ENCODE data around the gene CD79B. TPM values are rescaled to one million over a fixed set of nuclear protein-coding genes. Genes with fewer than 3 reads are reported as not detected.
"Not testable (repeated sequence)": the region's sequence is repeated elsewhere in the genome, so short reads cannot be mapped to it uniquely, and the experiment has no call there.

The CD79B gene
- total RNA-seq, 1 experiment from 2014 or later: not detected

- H3K4me3 Mint-ChIP-seq (ENCODE audit: low read depth, unreplicated experiment): no peak overlapping the region
- H3K4me1 Mint-ChIP-seq (ENCODE audit: low read depth, unreplicated experiment): no peaks in the 10 kb centered on the region
- intact Hi-C loops (cut with micrococcal nuclease; ENCODE audit: unreplicated experiment): no loop called here
- H3K9me3 Mint-ChIP-seq (ENCODE audit: low read depth, unreplicated experiment): no peaks in the 10 kb centered on the region
- CTCF ChIA-PET: interaction anchor here (0.7 kb wide), 1 partner anchor 63 kb away, joined by 3 read pairs; no protein-coding TSS in a partner anchor
- no peak overlapping the region for H3K27ac Mint-ChIP-seq (ENCODE audit: unreplicated experiment)
- H3K36me3 Mint-ChIP-seq (ENCODE audit: insufficient read depth, unreplicated experiment): no peaks in the 10 kb centered on the region
- DNase-seq: no peak
- BruUV-seq (replicated peaks): no TSS peak
- TF ChIP-seq CTCF (IDR thresholded peaks at IDR 0.05; ENCODE audit: unreplicated experiment): no peak
- H3K27me3 Mint-ChIP-seq (ENCODE audit: unreplicated experiment): peaks cover 17% of the 10 kb centered on the region
Observed at GRCh38 chr17:63926164-63926563, 6.0 kb downstream of the CD79B start.

GRCh38 chr17:63925615-63926014 lies 6.5 kb downstream of the CD79B start:
- H3K27ac Mint-ChIP-seq (ENCODE audit: unreplicated experiment): no peak overlapping the region
- CTCF ChIA-PET: no interaction called here
- DNase-seq: no peak
- intact Hi-C loops (cut with micrococcal nuclease; ENCODE audit: unreplicated experiment): no loop called here
- no peak overlapping the region for H3K4me3 Mint-ChIP-seq (ENCODE audit: low read depth, unreplicated experiment)
- no peaks in the 10 kb centered on the region for H3K9me3 Mint-ChIP-seq (ENCODE audit: low read depth, unreplicated experiment)
- peaks cover 17% of the 10 kb centered on the region for H3K27me3 Mint-ChIP-seq (ENCODE audit: unreplicated experiment)
- H3K4me1 Mint-ChIP-seq (ENCODE audit: low read depth, unreplicated experiment): no peaks in the 10 kb centered on the region
- no peak for TF ChIP-seq CTCF (IDR thresholded peaks at IDR 0.05; ENCODE audit: unreplicated experiment)
- no peaks in the 10 kb centered on the region for H3K36me3 Mint-ChIP-seq (ENCODE audit: insufficient read depth, unreplicated experiment)
- no TSS peak for BruUV-seq (replicated peaks)

- H3K9me3 Mint-ChIP-seq (ENCODE audit: low read depth, unreplicated experiment); DNase-seq; BruUV-seq (replicated peaks); H3K4me1 Mint-ChIP-seq (ENCODE audit: low read depth, unreplicated experiment); H3K27ac Mint-ChIP-seq (ENCODE audit: unreplicated experiment); H3K36me3 Mint-ChIP-seq (ENCODE audit: insufficient read depth, unreplicated experiment); H3K4me3 Mint-ChIP-seq (ENCODE audit: low read depth, unreplicated experiment); intact Hi-C loops (cut with micrococcal nuclease; ENCODE audit: unreplicated experiment): not testable (repeated sequence)
- H3K27me3 Mint-ChIP-seq (ENCODE audit: unreplicated experiment): peaks cover 47% of the 10 kb centered on the region
- CTCF ChIA-PET: interaction anchor here (0.6 kb wide), 1 partner anchor 20 kb away, joined by 3 read pairs; no protein-coding TSS in a partner anchor
Observed at GRCh38 chr17:63922402-63922801, 9.7 kb downstream of the CD79B start.

- DNase-seq; H3K4me1 Mint-ChIP-seq (ENCODE audit: low read depth, unreplicated experiment); H3K36me3 Mint-ChIP-seq (ENCODE audit: insufficient read depth, unreplicated experiment); H3K4me3 Mint-ChIP-seq (ENCODE audit: low read depth, unreplicated experiment); H3K9me3 Mint-ChIP-seq (ENCODE audit: low read depth, unreplicated experiment); intact Hi-C loops (cut with micrococcal nuclease; ENCODE audit: unreplicated experiment); H3K27ac Mint-ChIP-seq (ENCODE audit: unreplicated experiment); BruUV-seq (replicated peaks): not testable (repeated sequence)
- peaks cover 64% of the 10 kb centered on the region for H3K27me3 Mint-ChIP-seq (ENCODE audit: unreplicated experiment)
- CTCF ChIA-PET: interaction anchor here (2.1 to 2.8 kb wide), 2 partner anchors 105 to 213 kb away, joined by 12 to 15 read pairs; no protein-coding TSS in a partner anchor
Observed at GRCh38 chr17:63920779-63921178, 11.4 kb downstream of the CD79B start.

- DNase-seq; H3K4me1 Mint-ChIP-seq (ENCODE audit: low read depth, unreplicated experiment); BruUV-seq (replicated peaks); H3K27ac Mint-ChIP-seq (ENCODE audit: unreplicated experiment); H3K9me3 Mint-ChIP-seq (ENCODE audit: low read depth, unreplicated experiment); H3K36me3 Mint-ChIP-seq (ENCODE audit: insufficient read depth, unreplicated experiment); intact Hi-C loops (cut with micrococcal nuclease; ENCODE audit: unreplicated experiment); H3K4me3 Mint-ChIP-seq (ENCODE audit: low read depth, unreplicated experiment): not testable (repeated sequence)
- CTCF ChIA-PET: interaction anchor here (0.6 to 2.8 kb wide), 6 partner anchors 31 to 214 kb away, joined by 3 to 15 read pairs (median 8); no protein-coding TSS in a partner anchor
- peaks cover 71% of the 10 kb centered on the region for H3K27me3 Mint-ChIP-seq (ENCODE audit: unreplicated experiment)
Observed at GRCh38 chr17:63920050-63920449, 12.1 kb downstream of the CD79B start.

GRCh38 chr17:63919311-63919723 lies 12.8 kb downstream of the CD79B start:
- H3K27ac Mint-ChIP-seq (ENCODE audit: unreplicated experiment): no peak overlapping the region
- DNase-seq: peak; percentile 58
- BruUV-seq (replicated peaks): no TSS peak

GRCh38 chr17:63918789-63919305 lies 13.3 kb downstream of the CD79B start, which contains the start of gene GH1:
Gene GH1 (minus strand): TSS chr17:63918839. CDS start chr17:63918776, 63 bp downstream.
- not testable (repeated sequence) for H3K36me3 Mint-ChIP-seq (ENCODE audit: insufficient read depth, unreplicated experiment); H3K9me3 Mint-ChIP-seq (ENCODE audit: low read depth, unreplicated experiment); DNase-seq; H3K27ac Mint-ChIP-seq (ENCODE audit: unreplicated experiment); BruUV-seq (replicated peaks); H3K4me3 Mint-ChIP-seq (ENCODE audit: low read depth, unreplicated experiment); H3K4me1 Mint-ChIP-seq (ENCODE audit: low read depth, unreplicated experiment)
- CTCF ChIA-PET: interaction anchor here (0.6 to 2.8 kb wide), 7 partner anchors 13 to 363 kb away, joined by 3 to 15 read pairs (median 6); partner anchors contain the start of gene ERN1
- intact Hi-C loops (cut with micrococcal nuclease; ENCODE audit: unreplicated experiment): loop anchor here (2.0 to 10.0 kb wide), 3 partner anchors 32 to 216 kb away; partner anchors contain the start of gene ERN1
- H3K27me3 Mint-ChIP-seq (ENCODE audit: unreplicated experiment): peaks cover 72% of the 10 kb centered on the region

More at GRCh38 chr17:63919311-63919723, 12.8 kb downstream of the CD79B start:
- Mint-ChIP-seq H3K9me3 (ENCODE audit: low read depth, unreplicated experiment) (no peaks in the 10 kb centered on the region), H3K4me1 (ENCODE audit: low read depth, unreplicated experiment) (no peaks in the 10 kb centered on the region), H3K27me3 (ENCODE audit: unreplicated experiment) (peaks cover 72% of the 10 kb centered on the region), H3K4me3 (ENCODE audit: low read depth, unreplicated experiment) (no peak overlapping the region), H3K36me3 (ENCODE audit: insufficient read depth, unreplicated experiment) (no peaks in the 10 kb centered on the region)
- CTCF ChIA-PET: interaction anchor here (0.6 to 2.8 kb wide), 7 partner anchors 12 to 363 kb away, joined by 3 to 15 read pairs (median 5); partner anchors contain the start of gene ERN1
- intact Hi-C loops (cut with micrococcal nuclease; ENCODE audit: unreplicated experiment): loop anchor here (2.0 to 10.0 kb wide), 3 partner anchors 31 to 215 kb away; partner anchors contain the start of gene ERN1
- TF ChIP-seq CTCF (IDR thresholded peaks at IDR 0.05; ENCODE audit: unreplicated experiment): peak; percentile 90
